ENCODE data around the gene RNASET2.

GRCh38 chr6:166944666-166945256 lies 11.6 kb downstream of the RNASET2 start:
- TF ChIP-seq POLR2A (IDR thresholded peaks at IDR 0.05) (no peak), CTCF (IDR thresholded peaks at IDR 0.05) (no peak)

All from Peyer's patch (tissue), 4 donors.